Measurements from ENCODE around the gene CHKA.

DNA sequence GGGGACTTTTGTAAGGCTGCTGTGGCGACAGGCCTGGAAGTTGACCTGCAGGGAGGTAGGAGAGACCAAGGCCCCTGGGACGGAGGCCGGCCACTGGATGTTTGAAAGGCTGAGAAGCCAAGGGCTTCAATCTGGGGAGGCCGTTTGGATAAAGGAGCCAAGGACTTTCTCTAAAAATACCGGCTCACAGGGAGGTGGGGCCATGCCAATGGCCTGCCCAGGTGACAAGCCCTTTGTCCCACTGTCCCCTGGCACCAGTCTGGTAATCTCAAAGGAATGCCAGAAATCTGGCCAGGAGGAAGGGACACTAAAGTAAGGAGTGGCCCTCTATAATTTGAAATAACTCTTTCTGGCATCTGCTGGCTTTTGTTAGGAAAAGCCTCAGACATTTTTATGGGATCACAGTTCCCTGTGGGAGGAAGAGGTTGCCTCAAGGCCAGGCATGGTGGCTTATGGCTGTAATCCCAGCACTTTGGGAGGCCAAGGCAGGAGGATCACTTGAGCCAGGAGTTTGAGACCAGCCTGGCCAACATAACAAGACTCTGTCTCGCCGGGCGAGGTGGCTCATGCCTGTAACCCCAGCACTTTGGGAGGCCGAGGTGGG is 1.9 kb upstream of the CHKA start:
- TF ChIP-seq POLR2A (IDR thresholded peaks at IDR 0.05; ENCODE audit: low read length) (no peak), GATA1 (IDR thresholded peaks at IDR 0.05; ENCODE audit: low read depth, low read length) (no peak)
